B cell (primary cell): ENCODE results near the gene CAPN5. TPM values are rescaled to one million over a fixed set of nuclear protein-coding genes. Genes with fewer than 3 reads are reported as not detected.

Experiments used
- ATAC-seq: fragments of 200-7000 bp; cut with Tn5 transposase; one replicate; pipeline ENCODE4 v1.10.0; 2021; ENCODE audit warnings: low read depth, mild to moderate bottlenecking, moderate number of reproducible peaks, moderate library complexity
- CTCF ChIA-PET: fragments of 350-600 bp; sonication (Branson Sonifier 250); formaldehyde crosslinking; loops from one replicate; lab custom pipeline; 2021; ENCODE audit warnings: antibody characterized with exemption, inconsistent platforms; lab: Charles Lee
- POLR2A ChIA-PET: fragments of 350-600 bp; sonication (Branson Sonifier 250); formaldehyde crosslinking; loops from one replicate; lab custom pipeline; 2021; ENCODE audit warnings: antibody characterized with exemption; lab: Charles Lee
- DNase-seq: peaks from one replicate; pipeline ENCODE4 v3.0.0; 2013
- H2AFZ ChIP-seq: 2 replicates; pipeline ENCODE4 v1.6.1; 2012; ENCODE audit warnings: mild to moderate bottlenecking, low read depth, low read length; ENCODE audit not compliant: insufficient read depth, poor library complexity, severe bottlenecking
- H3K27ac ChIP-seq, 2 donors: 1 replicate in 1 of 2; 2 replicates in 1 of 2; pipeline ENCODE4 v1.5.1; 2012 to 2013; ENCODE audit warnings: low read length in 2 of 2, mild to moderate bottlenecking in 2 of 2, moderate library complexity in 1 of 2
- H3K27me3 ChIP-seq, 4 experiments: fragments of 200-600 bp in 1 of 4; sonication (generic) in 1 of 4; replicated peaks in 1 of 4; 1 replicate in 2 of 4; 2 replicates in 2 of 4; pipeline versions ENCODE4 v1.6.1 to v1.7.0; 2013 to 2016; ENCODE audit warnings: low read length in 3 of 4, mild to moderate bottlenecking in 2 of 4, mixed read lengths in 1 of 4, moderate library complexity in 1 of 4; ENCODE audit not compliant: insufficient read depth in 4 of 4, control insufficient read depth in 3 of 4; ENCODE audit errors: control extremely low read depth in 1 of 4
- H3K36me3 ChIP-seq, 2 experiments: replicated peaks in 1 of 2; 1 replicate in 1 of 2; 2 replicates in 1 of 2; pipeline versions ENCODE4 v1.6.1 to v1.7.1; 2013; ENCODE audit warnings: low read length in 1 of 2; ENCODE audit not compliant: insufficient read depth in 2 of 2, control insufficient read depth in 1 of 2; ENCODE audit errors: control extremely low read depth in 1 of 2, extremely low read depth in 1 of 2
- H3K4me1 ChIP-seq, 2 donors: fragments of 200-600 bp in 1 of 2; sonication (generic) in 1 of 2; 1 replicate in 1 of 2; 2 replicates in 1 of 2; pipeline versions ENCODE4 v1.5.1 to v1.6.1; 2013 to 2017; ENCODE audit warnings: low read length in 2 of 2; ENCODE audit not compliant: control insufficient read depth in 2 of 2, insufficient read depth in 2 of 2
- H3K4me2 ChIP-seq: replicated peaks from 2 replicates; pipeline ENCODE3; 2012; ENCODE audit warnings: mild to moderate bottlenecking, low read depth, low read length; ENCODE audit not compliant: poor library complexity, severe bottlenecking
- H3K4me3 ChIP-seq, 5 experiments: fragments of 200-600 bp in 1 of 5; sonication (generic) in 1 of 5; 1 replicate in 3 of 5; 2 replicates in 2 of 5; pipeline versions ENCODE4 v1.5.1 to v1.7.0; 2011 to 2016; ENCODE audit warnings: low read length in 4 of 5, mild to moderate bottlenecking in 4 of 5, low read depth in 2 of 5, control low read depth in 1 of 5, moderate library complexity in 1 of 5; ENCODE audit not compliant: insufficient read depth in 1 of 5; ENCODE audit errors: control extremely low read depth in 1 of 5, extremely low read depth in 1 of 5
- H3K79me2 ChIP-seq: fragments of 200-600 bp; sonication (generic); one replicate; pipeline ENCODE4 v1.6.0; 2016; ENCODE audit warnings: low read length; ENCODE audit not compliant: control insufficient read depth, insufficient read depth
- H3K9ac ChIP-seq: fragments of 200-600 bp; sonication (generic); 2 replicates; pipeline ENCODE4 v1.6.1; 2017; ENCODE audit warnings: mild to moderate bottlenecking, low read length, moderate library complexity
- H3K9me3 ChIP-seq, 3 donors: one replicate each; pipeline versions ENCODE4 v1.6.1 to v1.7.1; 2013; ENCODE audit warnings: low read length in 2 of 3; ENCODE audit not compliant: control insufficient read depth in 2 of 3, insufficient read depth in 1 of 3; ENCODE audit errors: control extremely low read depth in 1 of 3
- H4K20me1 ChIP-seq: 2 replicates; pipeline ENCODE4 v1.6.0; 2012; ENCODE audit warnings: mild to moderate bottlenecking, low read length; ENCODE audit not compliant: insufficient read depth, control insufficient read depth, poor library complexity, severe bottlenecking
- H3K27ac Mint-ChIP-seq: one replicate; pipeline ENCODE4 v1.8.0; 2021; ENCODE audit warnings: mixed read lengths
- H3K27me3 Mint-ChIP-seq: one replicate; pipeline ENCODE4 v1.8.0; 2021; ENCODE audit warnings: mixed read lengths
- H3K4me1 Mint-ChIP-seq: one replicate; pipeline ENCODE4 v1.8.0; 2021; ENCODE audit warnings: mixed read lengths
- H3K4me3 Mint-ChIP-seq: one replicate; pipeline ENCODE4 v1.8.0; 2021; ENCODE audit warnings: mixed read lengths
- H3K9me3 Mint-ChIP-seq: one replicate; pipeline ENCODE4 v1.8.0; 2022; ENCODE audit warnings: mixed read lengths; ENCODE audit not compliant: insufficient read depth
- CTCF ChIP-seq: fragments of 200-600 bp; IDR thresholded peaks from one replicate; pipeline ENCODE4 v1.8.0; 2022; ENCODE audit warnings: antibody characterized with exemption, mild to moderate bottlenecking
- EZH2 ChIP-seq: IDR thresholded peaks from 2 replicates; pipeline ENCODE4 v1.6.1; 2012; ENCODE audit warnings: borderline replicate concordance, low read depth, mild to moderate bottlenecking, moderate library complexity, low read length; ENCODE audit not compliant: insufficient read depth, poor library complexity, severe bottlenecking
- WGBS: methylation state at CpG from one replicate; pipeline ENCODE4 v1.1.5; 2013; ENCODE audit warnings: missing lambda C conversion rate; ENCODE audit not compliant: insufficient coverage; 5-methylcytosine and 5-hydroxymethylcytosine counted together
- intact Hi-C: fragments of 100-400 bp; cut with micrococcal nuclease; formaldehyde crosslinking; loops from one replicate; pipeline ENCODE4 v1.10.0; 2022
- polyA plus RNA-seq: library from polyadenylated mRNA; depleted of rRNA; stranded (reverse); fragments of >200 nt; gene quantifications from 2 replicates; pipeline ENCODE4 v1.2.3, GENCODE V29; 2012
- total RNA-seq, 2 donors: library from RNA; stranded (reverse); fragments of 120-200 nt in 1 of 2; gene quantifications; 1 replicate in 1 of 2; 2 replicates in 1 of 2; pipeline versions ENCODE4 v1.2.3 to v1.2.4, GENCODE V29; 2013 to 2022

CAPN5 gene
- total and polyA plus RNA-seq, 2 donors (not counting 1 experiment from before 2014, with no cell fraction given): 0.74 to 0.78 TPM

GRCh38 chr11:77115181-77115611, 48.4 kb downstream of the CAPN5 start:
- Mint-ChIP-seq H3K9me3 (no peaks in the 10 kb centered on the region), H3K27ac (no peak overlapping the region), H3K4me3 (no peak overlapping the region), H3K27me3 (no peaks in the 10 kb centered on the region), H3K4me1 (no peaks in the 10 kb centered on the region)
- no peaks in the 10 kb centered on the region for H3K27me3 ChIP-seq
- intact Hi-C loops: no loop called here
- no peak overlapping the region for H3K4me3 ChIP-seq
- H3K9ac ChIP-seq: no peak overlapping the region
- DNase-seq (no peak), ATAC-seq (no peak)
- 97% methylated on average over 16 of the region's 16 CpGs for WGBS
- H3K36me3 ChIP-seq: no peaks in the 10 kb centered on the region
- H3K27ac ChIP-seq: no peak overlapping the region
- no peaks in the 10 kb centered on the region for H4K20me1 ChIP-seq
- no peak overlapping the region for H2AFZ ChIP-seq
- H3K9me3 ChIP-seq: no peaks in the 10 kb centered on the region
- ChIA-PET CTCF (interaction anchor here (1.0 to 1.7 kb wide), 2 partner anchors 12 to 24 kb away, joined by 4 to 6 read pairs; no protein-coding TSS in a partner anchor), POLR2A (no interaction called here)
- H3K4me1 ChIP-seq: no peaks in the 10 kb centered on the region
- H3K4me2 ChIP-seq: no peak overlapping the region
- TF ChIP-seq CTCF: no peak
- TF ChIP-seq EZH2: no peak
- no peaks in the 10 kb centered on the region for H3K79me2 ChIP-seq

GRCh38 chr11:77115956-77116355, 49.2 kb downstream of the CAPN5 start:
- Histone ChIP-seq H3K9me3 (no peaks in the 10 kb centered on the region), H3K27me3 (no peaks in the 10 kb centered on the region), H3K36me3 (no peaks in the 10 kb centered on the region), H3K79me2 (no peaks in the 10 kb centered on the region), H3K4me3 (no peak overlapping the region), H3K4me2 (no peak overlapping the region), H3K9ac (no peak overlapping the region), H2AFZ (no peak overlapping the region), H3K27ac (no peak overlapping the region), H4K20me1 (no peaks in the 10 kb centered on the region), H3K4me1 (no peaks in the 10 kb centered on the region)
- Mint-ChIP-seq H3K4me1 (no peaks in the 10 kb centered on the region), H3K27ac (no peak overlapping the region), H3K4me3 (no peak overlapping the region), H3K27me3 (no peaks in the 10 kb centered on the region), H3K9me3 (no peaks in the 10 kb centered on the region)
- TF ChIP-seq EZH2 (no peak), CTCF (no peak)
- CTCF ChIA-PET: interaction anchor here (1.7 kb wide), 1 partner anchor 11 kb away, joined by 6 read pairs; no protein-coding TSS in a partner anchor
- intact Hi-C loops: no loop called here
- DNase-seq (no peak), ATAC-seq (no peak)
- POLR2A ChIA-PET: no interaction called here
- 96% methylated on average over 13 of the region's 15 CpGs for WGBS
